ENCODE measurements around the gene LSAMP. TPM values are rescaled to one million over a fixed set of nuclear protein-coding genes. Genes with fewer than 3 reads are reported as not detected.

Gene LSAMP
- total and polyA plus RNA-seq, 2 donors, result 0.71 to 1.5 TPM

- H3K4me1 ChIP-seq (ENCODE audit: control insufficient read depth in 2 of 2, insufficient read depth in 2 of 2, low read length in 2 of 2), result no peaks in the 10 kb centered on the region
- no peaks in the 10 kb centered on the region for H3K36me3 ChIP-seq (ENCODE audit: control insufficient read depth in 2 of 2, insufficient read depth in 2 of 2, low read length in 1 of 2)
- H3K4me3 ChIP-seq (ENCODE audit: low read length in 2 of 2), result no peak overlapping the region
- DNase-seq (ENCODE audit: low read depth in 6 of 9, low spot score in 9 of 9), result no peak
- H3K27ac ChIP-seq (ENCODE audit: low read depth in 1 of 2, low read length in 1 of 2), result no peak overlapping the region
- WGBS, result 86% methylated on average over 1 of the region's 1 CpG
- H3K9me3 ChIP-seq (ENCODE audit: control insufficient read depth in 2 of 2, insufficient read depth in 1 of 2, low read length in 1 of 2), result no peaks in the 10 kb centered on the region
- no peaks in the 10 kb centered on the region for H3K27me3 ChIP-seq (ENCODE audit: control insufficient read depth in 2 of 2, insufficient read depth in 1 of 2, low read length in 1 of 2)
Measured at GRCh38 chr3:116192464-116192863, 252.8 kb downstream of the LSAMP start.

DNA sequence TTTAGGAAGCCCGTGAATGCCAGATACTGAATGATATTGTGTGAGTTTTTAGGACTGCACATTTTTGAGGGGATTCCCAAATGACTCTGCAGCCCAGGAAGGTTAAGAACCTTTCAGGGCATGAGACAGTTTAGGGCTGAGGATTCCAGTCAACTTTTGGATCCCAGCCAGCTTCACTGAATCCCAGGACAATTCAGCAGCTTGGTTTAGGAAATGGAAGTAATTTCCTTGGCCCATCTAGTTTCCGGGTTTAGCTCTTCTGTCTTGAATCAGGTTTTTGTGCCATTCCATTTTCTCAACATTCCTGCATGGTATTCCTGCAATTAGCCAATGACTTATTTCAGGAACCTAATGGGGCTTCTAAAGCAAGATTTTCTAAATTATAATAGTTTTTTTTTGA is 253.9 kb downstream of the LSAMP start:
- Histone ChIP-seq H3K36me3 (ENCODE audit: control insufficient read depth in 2 of 2, insufficient read depth in 2 of 2, low read length in 1 of 2) (no peaks in the 10 kb centered on the region), H3K4me3 (ENCODE audit: low read length in 2 of 2) (no peak overlapping the region), H3K27me3 (ENCODE audit: control insufficient read depth in 2 of 2, insufficient read depth in 1 of 2, low read length in 1 of 2) (no peaks in the 10 kb centered on the region), H3K4me1 (ENCODE audit: control insufficient read depth in 2 of 2, insufficient read depth in 2 of 2, low read length in 2 of 2) (no peaks in the 10 kb centered on the region), H3K27ac (ENCODE audit: low read depth in 1 of 2, low read length in 1 of 2) (no peak overlapping the region), H3K9me3 (ENCODE audit: control insufficient read depth in 2 of 2, insufficient read depth in 1 of 2, low read length in 1 of 2) (no peaks in the 10 kb centered on the region)
- no peak for DNase-seq (ENCODE audit: low read depth in 6 of 9, low spot score in 9 of 9)
- 91% methylated on average over 2 of the region's 2 CpGs for WGBS

GRCh38 chr3:116190095-116190494 is 255.2 kb downstream of the LSAMP start:
- H3K27me3 ChIP-seq (ENCODE audit: control insufficient read depth in 2 of 2, insufficient read depth in 1 of 2, low read length in 1 of 2), result no peaks in the 10 kb centered on the region
- H3K27ac ChIP-seq (ENCODE audit: low read depth in 1 of 2, low read length in 1 of 2), result no peak overlapping the region
- H3K36me3 ChIP-seq (ENCODE audit: control insufficient read depth in 2 of 2, insufficient read depth in 2 of 2, low read length in 1 of 2), result no peaks in the 10 kb centered on the region
- 97% methylated on average over 3 of the region's 3 CpGs for WGBS
- no peak for DNase-seq (ENCODE audit: low read depth in 6 of 9, low spot score in 9 of 9)
- no peak overlapping the region for H3K4me3 ChIP-seq (ENCODE audit: low read length in 2 of 2)
- H3K9me3 ChIP-seq (ENCODE audit: control insufficient read depth in 2 of 2, insufficient read depth in 1 of 2, low read length in 1 of 2), result no peaks in the 10 kb centered on the region
- H3K4me1 ChIP-seq (ENCODE audit: control insufficient read depth in 2 of 2, insufficient read depth in 2 of 2, low read length in 2 of 2), result no peaks in the 10 kb centered on the region

DNA sequence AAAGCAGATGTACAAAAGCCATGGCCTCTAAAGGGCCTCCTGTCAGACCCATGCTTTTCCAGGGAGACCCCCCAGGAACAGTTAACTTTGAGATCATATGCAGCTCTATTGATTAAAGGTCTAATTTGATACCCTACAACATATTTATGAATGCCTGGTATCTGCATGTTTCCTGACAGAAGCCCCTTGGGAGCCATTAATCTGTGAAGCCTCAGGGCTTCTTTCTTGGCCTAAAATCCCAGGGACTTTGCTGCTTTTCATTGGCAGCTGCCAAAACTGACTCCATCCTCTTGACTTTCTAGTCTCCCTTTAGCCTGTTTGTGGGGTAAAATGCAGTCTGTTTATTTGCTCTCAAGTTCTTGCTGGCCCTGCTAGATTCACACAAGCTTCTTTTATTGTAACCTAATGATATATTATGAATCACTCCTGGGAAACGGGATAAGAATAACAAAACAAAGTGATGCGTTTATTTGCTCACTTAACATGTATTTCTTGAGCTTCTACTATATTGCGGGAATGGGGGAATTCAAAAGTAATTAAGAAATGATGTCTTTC is 257.0 kb downstream of the LSAMP start:
- no peak for DNase-seq (ENCODE audit: low read depth in 6 of 9, low spot score in 9 of 9)
- Histone ChIP-seq H3K4me3 (ENCODE audit: low read length in 2 of 2) (no peak overlapping the region), H3K9me3 (ENCODE audit: control insufficient read depth in 2 of 2, insufficient read depth in 1 of 2, low read length in 1 of 2) (no peaks in the 10 kb centered on the region), H3K36me3 (ENCODE audit: control insufficient read depth in 2 of 2, insufficient read depth in 2 of 2, low read length in 1 of 2) (no peaks in the 10 kb centered on the region), H3K27ac (ENCODE audit: low read depth in 1 of 2, low read length in 1 of 2) (no peak overlapping the region), H3K4me1 (ENCODE audit: control insufficient read depth in 2 of 2, insufficient read depth in 2 of 2, low read length in 2 of 2) (no peaks in the 10 kb centered on the region), H3K27me3 (ENCODE audit: control insufficient read depth in 2 of 2, insufficient read depth in 1 of 2, low read length in 1 of 2) (no peaks in the 10 kb centered on the region)
- 93% methylated on average over 3 of the region's 3 CpGs for WGBS

DNA sequence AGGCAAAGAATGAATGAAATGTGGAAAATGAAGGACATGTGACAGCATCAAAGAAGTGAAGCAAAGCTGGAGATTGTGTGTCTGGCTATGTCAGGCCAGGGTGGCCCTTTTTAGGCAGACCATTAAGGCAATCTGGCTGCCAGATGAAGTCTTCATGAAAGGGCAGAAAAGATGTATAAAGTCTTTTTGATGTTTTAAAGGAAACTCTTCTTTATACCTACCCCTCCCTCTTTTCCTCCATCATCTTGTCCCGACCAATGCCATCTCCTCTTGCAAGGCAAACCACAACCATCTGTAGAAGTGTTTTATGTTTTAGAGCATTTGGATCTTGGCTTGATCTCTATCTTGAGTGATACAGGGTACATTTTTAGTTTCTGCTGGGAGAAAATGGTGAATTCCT is 259.2 kb downstream of the LSAMP start:
- Histone ChIP-seq H3K36me3 (ENCODE audit: control insufficient read depth in 2 of 2, insufficient read depth in 2 of 2, low read length in 1 of 2) (no peaks in the 10 kb centered on the region), H3K4me1 (ENCODE audit: control insufficient read depth in 2 of 2, insufficient read depth in 2 of 2, low read length in 2 of 2) (no peaks in the 10 kb centered on the region), H3K27me3 (ENCODE audit: control insufficient read depth in 2 of 2, insufficient read depth in 1 of 2, low read length in 1 of 2) (no peaks in the 10 kb centered on the region), H3K9me3 (ENCODE audit: control insufficient read depth in 2 of 2, insufficient read depth in 1 of 2, low read length in 1 of 2) (no peaks in the 10 kb centered on the region), H3K27ac (ENCODE audit: low read depth in 1 of 2, low read length in 1 of 2) (no peak overlapping the region), H3K4me3 (ENCODE audit: low read length in 2 of 2) (no peak overlapping the region)
- WGBS, result 82% methylated on average over 1 of the region's 1 CpG
- DNase-seq (ENCODE audit: low read depth in 6 of 9, low spot score in 9 of 9), result no peak

DNA sequence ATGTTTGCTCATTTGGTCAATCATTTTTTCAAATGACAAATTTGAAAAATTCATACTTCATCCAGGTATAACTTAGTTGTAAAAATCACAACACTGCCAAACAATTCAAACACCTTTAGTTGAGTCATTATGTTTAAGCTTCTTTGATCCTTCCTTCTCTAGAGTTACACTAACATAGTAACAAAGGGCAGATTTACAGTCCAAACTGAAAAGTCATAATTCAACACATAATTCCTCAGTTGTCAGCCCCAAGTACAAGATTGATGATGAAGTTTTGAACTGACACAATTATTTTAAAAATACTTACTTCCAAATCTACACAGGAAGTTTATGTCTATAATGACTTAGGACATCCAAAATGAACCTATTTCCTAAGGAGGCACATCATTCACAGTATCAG is 264.1 kb downstream of the LSAMP start:
- no peaks in the 10 kb centered on the region for H3K4me1 ChIP-seq (ENCODE audit: control insufficient read depth in 2 of 2, insufficient read depth in 2 of 2, low read length in 2 of 2)
- no peaks in the 10 kb centered on the region for H3K36me3 ChIP-seq (ENCODE audit: control insufficient read depth in 2 of 2, insufficient read depth in 2 of 2, low read length in 1 of 2)
- H3K9me3 ChIP-seq (ENCODE audit: control insufficient read depth in 2 of 2, insufficient read depth in 1 of 2, low read length in 1 of 2), result no peaks in the 10 kb centered on the region

DNA sequence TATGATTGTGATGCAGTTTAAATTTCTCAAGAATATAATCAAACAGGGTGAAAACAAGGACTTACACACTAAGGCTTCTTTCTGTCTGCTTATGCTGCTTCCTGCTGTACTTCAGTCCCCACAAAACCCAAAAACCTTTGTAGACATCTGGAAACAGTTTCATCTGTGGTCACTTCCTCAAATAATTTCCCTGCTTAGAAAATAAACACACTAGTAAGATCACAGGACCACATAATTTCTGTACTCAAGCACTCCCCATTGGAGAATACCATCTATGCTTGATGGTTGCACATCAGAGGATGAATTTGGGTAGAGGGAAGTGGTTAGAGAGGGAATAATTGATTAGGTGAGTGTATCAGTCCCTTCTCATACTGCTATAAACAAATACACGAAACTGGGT is 266.2 kb downstream of the LSAMP start:
- Histone ChIP-seq H3K36me3 (ENCODE audit: control insufficient read depth in 2 of 2, insufficient read depth in 2 of 2, low read length in 1 of 2) (no peaks in the 10 kb centered on the region), H3K4me1 (ENCODE audit: control insufficient read depth in 2 of 2, insufficient read depth in 2 of 2, low read length in 2 of 2) (no peaks in the 10 kb centered on the region), H3K27me3 (ENCODE audit: control insufficient read depth in 2 of 2, insufficient read depth in 1 of 2, low read length in 1 of 2) (no peaks in the 10 kb centered on the region), H3K4me3 (ENCODE audit: low read length in 2 of 2) (no peak overlapping the region), H3K9me3 (ENCODE audit: control insufficient read depth in 2 of 2, insufficient read depth in 1 of 2, low read length in 1 of 2) (no peaks in the 10 kb centered on the region), H3K27ac (ENCODE audit: low read depth in 1 of 2, low read length in 1 of 2) (no peak overlapping the region)
- no peak for DNase-seq (ENCODE audit: low read depth in 6 of 9, low spot score in 9 of 9)
- 85% methylated on average over 1 of the region's 1 CpG for WGBS

More for the DNA sequence above, 264.1 kb downstream of the LSAMP start:
- no peak overlapping the region for H3K27ac ChIP-seq (ENCODE audit: low read depth in 1 of 2, low read length in 1 of 2)
- H3K27me3 ChIP-seq (ENCODE audit: control insufficient read depth in 2 of 2, insufficient read depth in 1 of 2, low read length in 1 of 2), result no peaks in the 10 kb centered on the region
- no peak for DNase-seq (ENCODE audit: low read depth in 6 of 9, low spot score in 9 of 9)
- no peak overlapping the region for H3K4me3 ChIP-seq (ENCODE audit: low read length in 2 of 2)

DNA sequence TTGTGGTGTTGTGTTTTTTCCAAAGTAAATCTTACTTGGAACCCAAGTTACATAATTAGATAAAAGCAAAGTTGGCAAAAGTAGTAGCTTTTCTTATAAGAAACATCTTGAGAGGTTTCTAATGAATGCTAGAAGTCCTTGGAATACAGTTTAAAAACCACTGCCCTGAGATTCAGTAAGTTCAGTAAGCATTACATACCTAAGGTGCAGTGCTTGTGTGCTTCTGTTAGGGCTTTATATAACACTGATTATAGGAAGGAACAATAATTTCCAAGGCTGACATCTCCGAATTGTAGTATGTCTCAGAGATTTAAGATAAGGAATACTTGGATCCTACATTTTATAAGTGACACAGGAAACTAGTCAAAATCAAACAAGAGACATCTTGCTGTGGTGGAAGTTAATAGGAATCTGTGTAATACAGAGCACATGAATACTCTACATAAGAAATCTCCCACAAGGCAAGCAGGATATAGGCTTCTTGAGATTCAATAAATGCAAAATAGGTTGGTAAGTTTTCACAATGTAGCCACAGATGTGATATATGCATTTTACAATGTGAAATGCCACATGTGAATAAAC is 268.2 kb downstream of the LSAMP start:
- Histone ChIP-seq H3K27me3 (ENCODE audit: control insufficient read depth in 2 of 2, insufficient read depth in 1 of 2, low read length in 1 of 2) (no peaks in the 10 kb centered on the region), H3K27ac (ENCODE audit: low read depth in 1 of 2, low read length in 1 of 2) (no peak overlapping the region), H3K36me3 (ENCODE audit: control insufficient read depth in 2 of 2, insufficient read depth in 2 of 2, low read length in 1 of 2) (no peaks in the 10 kb centered on the region), H3K4me1 (ENCODE audit: control insufficient read depth in 2 of 2, insufficient read depth in 2 of 2, low read length in 2 of 2) (no peaks in the 10 kb centered on the region), H3K9me3 (ENCODE audit: control insufficient read depth in 2 of 2, insufficient read depth in 1 of 2, low read length in 1 of 2) (no peaks in the 10 kb centered on the region), H3K4me3 (ENCODE audit: low read length in 2 of 2) (no peak overlapping the region)
- DNase-seq (ENCODE audit: low read depth in 6 of 9, low spot score in 9 of 9), result no peak
- WGBS, result 83% methylated on average over 1 of the region's 1 CpG

- DNase-seq (ENCODE audit: low read depth in 6 of 9, low spot score in 9 of 9), result no peak
- Histone ChIP-seq H3K27ac (ENCODE audit: low read depth in 1 of 2, low read length in 1 of 2) (no peak overlapping the region), H3K4me1 (ENCODE audit: control insufficient read depth in 2 of 2, insufficient read depth in 2 of 2, low read length in 2 of 2) (no peaks in the 10 kb centered on the region), H3K9me3 (ENCODE audit: control insufficient read depth in 2 of 2, insufficient read depth in 1 of 2, low read length in 1 of 2) (no peaks in the 10 kb centered on the region), H3K36me3 (ENCODE audit: control insufficient read depth in 2 of 2, insufficient read depth in 2 of 2, low read length in 1 of 2) (no peaks in the 10 kb centered on the region), H3K4me3 (ENCODE audit: low read length in 2 of 2) (no peak overlapping the region), H3K27me3 (ENCODE audit: control insufficient read depth in 2 of 2, insufficient read depth in 1 of 2, low read length in 1 of 2) (no peaks in the 10 kb centered on the region)
Measured at GRCh38 chr3:116166121-116166520, 279.2 kb downstream of the LSAMP start.

GRCh38 chr3:116165641-116166040 is 279.6 kb downstream of the LSAMP start:
- no peaks in the 10 kb centered on the region for H3K4me1 ChIP-seq (ENCODE audit: control insufficient read depth in 2 of 2, insufficient read depth in 2 of 2, low read length in 2 of 2)
- H3K4me3 ChIP-seq (ENCODE audit: low read length in 2 of 2), result no peak overlapping the region
- DNase-seq (ENCODE audit: low read depth in 6 of 9, low spot score in 9 of 9), result no peak
- H3K27me3 ChIP-seq (ENCODE audit: control insufficient read depth in 2 of 2, insufficient read depth in 1 of 2, low read length in 1 of 2), result no peaks in the 10 kb centered on the region
- H3K9me3 ChIP-seq (ENCODE audit: control insufficient read depth in 2 of 2, insufficient read depth in 1 of 2, low read length in 1 of 2), result no peaks in the 10 kb centered on the region
- no peak overlapping the region for H3K27ac ChIP-seq (ENCODE audit: low read depth in 1 of 2, low read length in 1 of 2)
- H3K36me3 ChIP-seq (ENCODE audit: control insufficient read depth in 2 of 2, insufficient read depth in 2 of 2, low read length in 1 of 2), result no peaks in the 10 kb centered on the region
